SJSA1 (cell line): ENCODE results near the gene RNF187. TPM values are rescaled to one million over a fixed set of nuclear protein-coding genes. Genes with fewer than 3 reads are reported as not detected.

Experiments used
- DNase-seq, 2 experiments: peaks; one replicate each; pipeline ENCODE4 v3.0.0-alpha.2; 2015 to 2020; ENCODE audit warnings: low spot score in 2 of 2, low read depth in 1 of 2
- H3K27ac ChIP-seq: fragments of 250-450 bp; sonication (Bioruptor Pico); 2 replicates; pipeline ENCODE4 v1.5.1; 2020; ENCODE audit warnings: mild to moderate bottlenecking, moderate library complexity
- H3K27me3 ChIP-seq: fragments of 250-450 bp; sonication (Bioruptor Pico); replicated peaks from 2 replicates; pipeline ENCODE4 v1.5.1; 2020; ENCODE audit warnings: mild to moderate bottlenecking, moderate library complexity
- H3K36me3 ChIP-seq: fragments of 250-450 bp; sonication (Bioruptor Pico); 2 replicates; pipeline ENCODE4 v1.5.1; 2020; ENCODE audit warnings: mild to moderate bottlenecking
- H3K4me1 ChIP-seq: fragments of 250-450 bp; sonication (Bioruptor Pico); replicated peaks from 2 replicates; pipeline ENCODE4 v1.6.1; 2021; ENCODE audit warnings: mild to moderate bottlenecking
- H3K4me3 ChIP-seq: fragments of 250-450 bp; sonication (Bioruptor Pico); 2 replicates; pipeline ENCODE4 v1.5.1; 2020; ENCODE audit warnings: mild to moderate bottlenecking
- H3K9me3 ChIP-seq: fragments of 250-450 bp; sonication (Bioruptor Pico); replicated peaks from 2 replicates; pipeline ENCODE4 v1.5.1; 2020; ENCODE audit warnings: mild to moderate bottlenecking
- total RNA-seq: library from RNA; depleted of rRNA; stranded (reverse); fragments of >200 nt; shearing (Covaris generic); gene quantifications from 2 replicates; pipeline ENCODE4 v1.2.3, GENCODE V29; 2014; rRNA removed

RNF187 gene
- total RNA-seq, 1 experiment from 2014 or later, result 36.4 TPM

DNA sequence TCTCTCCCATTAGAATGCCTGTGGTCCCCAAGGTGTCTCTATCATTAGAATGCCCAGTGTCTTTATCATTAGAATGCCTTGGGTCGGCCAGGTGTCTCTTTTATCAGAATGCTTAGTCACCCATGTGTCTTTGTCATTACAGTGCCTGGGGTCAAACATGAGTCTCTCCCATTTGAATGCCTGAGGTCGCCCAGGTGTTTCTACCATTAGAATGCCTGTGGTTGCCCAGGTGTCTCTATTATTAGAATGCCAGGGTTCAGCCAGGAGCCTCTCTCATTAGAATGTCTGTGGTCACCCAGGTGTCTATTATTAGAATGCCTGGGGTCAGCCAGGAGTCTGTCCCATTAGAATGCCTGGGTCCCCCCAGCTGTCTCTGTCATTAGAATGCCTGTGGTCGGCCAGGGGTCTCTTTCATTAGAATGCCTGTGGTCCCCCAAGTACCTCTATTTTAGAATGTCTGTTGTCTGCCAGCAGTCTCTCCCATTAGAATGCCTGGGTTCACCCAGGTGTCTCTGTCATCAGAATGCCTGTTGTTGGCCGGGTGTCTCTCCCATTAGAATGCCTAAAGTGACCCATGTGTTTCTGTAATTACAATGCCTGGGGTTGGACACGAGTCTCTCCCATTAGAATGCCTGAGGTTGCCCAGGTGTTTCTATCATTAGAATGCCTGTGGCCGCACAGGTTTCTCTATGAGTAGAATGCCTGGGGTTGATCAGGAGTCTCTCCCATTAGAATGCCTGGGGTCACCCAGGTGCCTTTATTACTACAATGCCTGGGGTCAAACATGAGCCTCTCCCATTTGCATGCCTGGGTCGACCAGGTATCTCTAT is 57.1 kb downstream of the RNF187 start:
- Histone ChIP-seq H3K9me3 (no peaks in the 10 kb centered on the region), H3K36me3 (no peaks in the 10 kb centered on the region), H3K27ac (no peak overlapping the region), H3K4me1 (no peaks in the 10 kb centered on the region), H3K27me3 (no peaks in the 10 kb centered on the region), H3K4me3 (no peak overlapping the region)
- DNase-seq, result no peak

DNA sequence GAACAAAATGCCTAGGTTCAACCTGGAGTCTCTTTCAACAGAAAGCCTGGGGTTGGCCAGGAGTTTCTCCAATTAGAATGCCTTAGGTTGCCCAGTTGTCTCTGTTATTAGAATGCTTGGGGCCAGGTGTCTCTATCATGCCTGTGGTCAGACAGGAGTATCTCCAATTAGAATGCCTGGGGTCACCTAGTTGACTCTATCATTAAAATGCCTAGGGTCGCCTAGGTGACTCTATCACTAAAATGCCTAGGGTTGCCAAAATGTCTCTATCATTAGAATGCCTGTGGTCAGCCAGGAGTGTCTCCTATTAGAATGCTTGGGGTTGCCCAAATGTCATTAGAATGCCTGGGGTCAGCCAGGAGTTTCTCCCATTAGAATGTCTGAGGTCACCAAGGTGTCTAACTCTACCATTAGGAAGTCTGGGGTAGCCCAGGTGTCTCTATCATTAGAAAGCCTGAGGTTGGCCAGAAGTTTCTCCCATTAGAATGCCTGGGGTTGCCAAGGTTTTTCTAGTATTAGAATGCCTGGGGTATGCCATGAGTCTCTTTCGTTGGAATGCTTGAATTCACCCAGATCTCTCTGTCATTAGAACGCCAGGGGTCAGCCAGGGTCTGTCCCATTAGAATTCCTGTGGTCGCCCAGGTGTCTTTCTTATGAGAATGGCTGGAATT is 57.9 kb downstream of the RNF187 start:
- no peak for DNase-seq
- no peaks in the 10 kb centered on the region for H3K9me3 ChIP-seq

More for the DNA sequence above, 57.9 kb downstream of the RNF187 start:
- H3K27ac ChIP-seq, result no peak overlapping the region
- H3K4me3 ChIP-seq, result no peak overlapping the region
- H3K36me3 ChIP-seq, result no peaks in the 10 kb centered on the region
- H3K27me3 ChIP-seq, result no peaks in the 10 kb centered on the region
- no peaks in the 10 kb centered on the region for H3K4me1 ChIP-seq

Other genes starting within 250 kb of the RNF187 start
- gene TRIM11, start 80.5 kb upstream of the RNF187 start, total RNA-seq, result 24.3 and 31.1 TPM in 2 replicates
- gene TRIM17, start 70.5 kb upstream of the RNF187 start, total RNA-seq, result not detected in 2 replicates
- gene RHOU, start 248.1 kb downstream of the RNF187 start, total RNA-seq, result 13.6 and 17.7 TPM in 2 replicates